Liver (tissue), 9 donors: ENCODE results near the gene OPTC. TPM values are rescaled to one million over a fixed set of nuclear protein-coding genes. Genes with fewer than 3 reads are reported as not detected.

Source experiments
- DNase-seq: peaks from one replicate; pipeline ENCODE4 v3.0.0-alpha.2; 2017; ENCODE audit warnings: low spot score
- H3K27ac ChIP-seq, 2 donors: one replicate each; pipeline ENCODE4 v1.7.0; 2013; ENCODE audit warnings: inconsistent platforms in 2 of 2, low read length in 2 of 2, control low read depth in 1 of 2, low read depth in 1 of 2, mild to moderate bottlenecking in 1 of 2
- H3K27me3 ChIP-seq, 4 donors: one replicate each; pipeline versions ENCODE4 v1.6.1 to v1.7.0; 2013; ENCODE audit warnings: low read length in 3 of 4, inconsistent platforms in 1 of 4, mild to moderate bottlenecking in 1 of 4, moderate library complexity in 1 of 4; ENCODE audit not compliant: control insufficient read depth in 4 of 4, insufficient read depth in 4 of 4
- H3K36me3 ChIP-seq, 4 donors: one replicate each; pipeline versions ENCODE4 v1.6.1 to v1.7.0; 2013; ENCODE audit warnings: low read length in 3 of 4, mild to moderate bottlenecking in 3 of 4, low read depth in 1 of 4, moderate library complexity in 1 of 4; ENCODE audit not compliant: control insufficient read depth in 4 of 4, insufficient read depth in 3 of 4
- H3K4me1 ChIP-seq, 4 donors: one replicate each; pipeline versions ENCODE4 v1.6.1 to v1.7.0; 2013; ENCODE audit warnings: low read length in 3 of 4, mild to moderate bottlenecking in 3 of 4, moderate library complexity in 1 of 4; ENCODE audit not compliant: control insufficient read depth in 4 of 4, insufficient read depth in 4 of 4
- H3K4me3 ChIP-seq, 3 donors: one replicate each; pipeline versions ENCODE4 v1.6.1 to v1.7.0; 2013; ENCODE audit warnings: low read length in 3 of 3, control low read depth in 1 of 3, low read depth in 1 of 3, mild to moderate bottlenecking in 1 of 3
- H3K9ac ChIP-seq, 2 donors: one replicate each; pipeline ENCODE4 v1.7.0; 2013; ENCODE audit warnings: low read length in 2 of 2, mild to moderate bottlenecking in 2 of 2, moderate library complexity in 2 of 2, control low read depth in 1 of 2, low read depth in 1 of 2
- H3K9me3 ChIP-seq, 4 donors: one replicate each; pipeline versions ENCODE4 v1.6.1 to v1.7.0; 2013; ENCODE audit warnings: low read length in 3 of 4; ENCODE audit not compliant: control insufficient read depth in 4 of 4
- FOXA1 ChIP-seq: IDR thresholded peaks from 2 replicates; pipeline ENCODE4 v1.6.1; 2016; ENCODE audit warnings: antibody characterized with exemption
- GABPA ChIP-seq, 2 donors: IDR thresholded peaks in 1 of 2; conservative IDR thresholded peaks in 1 of 2; 2 replicates each; pipeline ENCODE4 v1.6.1; 2016; ENCODE audit warnings: antibody characterized with exemption in 2 of 2, mild to moderate bottlenecking in 1 of 2, moderate library complexity in 1 of 2
- HNF4G ChIP-seq: IDR thresholded peaks from 2 replicates; pipeline ENCODE4 v1.6.1; 2016; ENCODE audit warnings: antibody characterized with exemption
- JUND ChIP-seq, 2 donors: IDR thresholded peaks; 2 replicates each; pipeline ENCODE4 v1.6.1; 2016; ENCODE audit warnings: antibody characterized with exemption in 2 of 2
- NR2F2 ChIP-seq: IDR thresholded peaks from 2 replicates; pipeline ENCODE4 v1.6.1; 2016; ENCODE audit warnings: antibody characterized with exemption
- RAD21 ChIP-seq, 2 donors: IDR thresholded peaks; 2 replicates each; pipeline ENCODE4 v1.6.1; 2016; ENCODE audit warnings: antibody characterized with exemption in 2 of 2, mild to moderate bottlenecking in 2 of 2
- SP1 ChIP-seq: IDR thresholded peaks from 2 replicates; pipeline ENCODE4 v1.6.1; 2018; ENCODE audit warnings: antibody characterized with exemption, mild to moderate bottlenecking
- TAF1 ChIP-seq: conservative IDR thresholded peaks from 2 replicates; pipeline ENCODE4 v1.6.1; 2016; ENCODE audit warnings: antibody characterized with exemption, mild to moderate bottlenecking
- YY1 ChIP-seq: IDR thresholded peaks from 2 replicates; pipeline ENCODE4 v1.6.1; 2016; ENCODE audit warnings: antibody characterized with exemption, mild to moderate bottlenecking
- WGBS: extraction: QIAGEN DNeasy Blood & Tissue Kit; methylation state at CpG from one replicate; pipeline ENCODE4 v1.1.7; 2013; 5-methylcytosine and 5-hydroxymethylcytosine counted together
- polyA plus RNA-seq, 2 donors: library from polyadenylated mRNA; stranded (reverse) in 1 of 2; unstranded in 1 of 2; fragments of 200-250 nt in 1 of 2; fragments of >200 nt in 1 of 2; fragmentation: Nextera tagmentation in 1 of 2; extraction: Ambion mirVana in 1 of 2; gene quantifications; one replicate each; pipeline versions ENCODE4 v1.2.1 to v1.2.3, GENCODE V29; 2013 to 2015
- total RNA-seq, 2 donors: library from RNA; depleted of rRNA; stranded (reverse); fragments of >200 nt; gene quantifications; one replicate each; pipeline ENCODE4 v1.2.3, GENCODE V29; 2014
- TF ChIP-seq, protein P1 (sequence below): IDR thresholded peaks from 2 replicates; pipeline ENCODE4 v1.6.1; 2016; ENCODE audit warnings: antibody characterized with exemption, mild to moderate bottlenecking
- TF ChIP-seq, protein P2 (sequence below): IDR thresholded peaks from 2 replicates; pipeline ENCODE4 v1.6.1; 2016; ENCODE audit warnings: antibody characterized with exemption
- TF ChIP-seq, protein P3 (sequence below): IDR thresholded peaks from 2 replicates; pipeline ENCODE4 v1.6.1; 2016; ENCODE audit warnings: antibody characterized with exemption
- TF ChIP-seq, protein P4 (sequence below): IDR thresholded peaks from 2 replicates; pipeline ENCODE4 v1.6.1; 2016; ENCODE audit warnings: antibody characterized with exemption
- donor health status: healthy.
- donor health status: healthy.
- donor health status: healthy.
- donor health status: healthy.
- donor health status: healthy.

Gene OPTC
- total and polyA plus RNA-seq, 4 donors: not detected

DNA sequence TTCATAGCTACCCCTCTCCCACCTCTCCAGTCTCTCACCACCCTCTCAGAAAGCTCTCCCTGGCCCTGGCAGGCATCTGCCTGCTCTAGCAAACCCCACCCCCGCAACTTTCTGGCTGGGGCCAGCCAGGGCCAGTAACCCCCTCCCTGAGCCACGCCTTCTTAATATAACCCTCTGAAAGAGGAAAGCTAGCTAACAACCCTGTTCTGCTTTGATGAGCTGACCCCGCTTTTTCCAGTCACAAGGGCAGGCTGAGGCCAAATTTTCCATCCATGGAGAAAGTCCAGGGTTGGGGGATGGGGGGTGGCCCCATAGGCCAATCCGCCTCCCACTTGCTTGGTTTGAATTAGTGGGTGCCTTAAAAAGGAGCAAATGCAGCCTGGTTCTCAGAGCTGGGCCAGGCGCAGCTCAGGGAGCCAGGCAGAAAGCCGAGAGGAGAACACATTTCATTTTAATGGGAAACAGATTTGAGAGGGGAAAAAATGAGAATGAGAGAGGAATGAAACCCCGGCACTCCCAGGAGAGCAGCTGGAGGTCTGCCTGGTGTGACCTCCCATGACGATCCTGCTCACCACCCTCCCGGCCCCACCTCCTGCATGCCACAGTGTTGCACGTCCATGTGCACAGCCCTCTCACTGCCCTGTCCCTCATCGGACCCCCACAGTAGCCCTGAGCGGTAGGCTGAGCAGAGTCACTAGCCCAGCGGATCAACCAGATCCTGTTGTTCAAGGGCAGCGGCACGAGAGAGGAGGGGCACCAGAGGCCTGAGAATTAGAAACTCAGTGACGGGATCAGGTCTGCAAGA lies 62.3 kb downstream of the OPTC start (continued):
- TF ChIP-seq, protein P1, sequence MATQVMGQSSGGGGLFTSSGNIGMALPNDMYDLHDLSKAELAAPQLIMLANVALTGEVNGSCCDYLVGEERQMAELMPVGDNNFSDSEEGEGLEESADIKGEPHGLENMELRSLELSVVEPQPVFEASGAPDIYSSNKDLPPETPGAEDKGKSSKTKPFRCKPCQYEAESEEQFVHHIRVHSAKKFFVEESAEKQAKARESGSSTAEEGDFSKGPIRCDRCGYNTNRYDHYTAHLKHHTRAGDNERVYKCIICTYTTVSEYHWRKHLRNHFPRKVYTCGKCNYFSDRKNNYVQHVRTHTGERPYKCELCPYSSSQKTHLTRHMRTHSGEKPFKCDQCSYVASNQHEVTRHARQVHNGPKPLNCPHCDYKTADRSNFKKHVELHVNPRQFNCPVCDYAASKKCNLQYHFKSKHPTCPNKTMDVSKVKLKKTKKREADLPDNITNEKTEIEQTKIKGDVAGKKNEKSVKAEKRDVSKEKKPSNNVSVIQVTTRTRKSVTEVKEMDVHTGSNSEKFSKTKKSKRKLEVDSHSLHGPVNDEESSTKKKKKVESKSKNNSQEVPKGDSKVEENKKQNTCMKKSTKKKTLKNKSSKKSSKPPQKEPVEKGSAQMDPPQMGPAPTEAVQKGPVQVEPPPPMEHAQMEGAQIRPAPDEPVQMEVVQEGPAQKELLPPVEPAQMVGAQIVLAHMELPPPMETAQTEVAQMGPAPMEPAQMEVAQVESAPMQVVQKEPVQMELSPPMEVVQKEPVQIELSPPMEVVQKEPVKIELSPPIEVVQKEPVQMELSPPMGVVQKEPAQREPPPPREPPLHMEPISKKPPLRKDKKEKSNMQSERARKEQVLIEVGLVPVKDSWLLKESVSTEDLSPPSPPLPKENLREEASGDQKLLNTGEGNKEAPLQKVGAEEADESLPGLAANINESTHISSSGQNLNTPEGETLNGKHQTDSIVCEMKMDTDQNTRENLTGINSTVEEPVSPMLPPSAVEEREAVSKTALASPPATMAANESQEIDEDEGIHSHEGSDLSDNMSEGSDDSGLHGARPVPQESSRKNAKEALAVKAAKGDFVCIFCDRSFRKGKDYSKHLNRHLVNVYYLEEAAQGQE: no peak
- no peak for TF ChIP-seq JUND (IDR thresholded peaks at IDR 0.05)
- TF ChIP-seq, protein P2, sequence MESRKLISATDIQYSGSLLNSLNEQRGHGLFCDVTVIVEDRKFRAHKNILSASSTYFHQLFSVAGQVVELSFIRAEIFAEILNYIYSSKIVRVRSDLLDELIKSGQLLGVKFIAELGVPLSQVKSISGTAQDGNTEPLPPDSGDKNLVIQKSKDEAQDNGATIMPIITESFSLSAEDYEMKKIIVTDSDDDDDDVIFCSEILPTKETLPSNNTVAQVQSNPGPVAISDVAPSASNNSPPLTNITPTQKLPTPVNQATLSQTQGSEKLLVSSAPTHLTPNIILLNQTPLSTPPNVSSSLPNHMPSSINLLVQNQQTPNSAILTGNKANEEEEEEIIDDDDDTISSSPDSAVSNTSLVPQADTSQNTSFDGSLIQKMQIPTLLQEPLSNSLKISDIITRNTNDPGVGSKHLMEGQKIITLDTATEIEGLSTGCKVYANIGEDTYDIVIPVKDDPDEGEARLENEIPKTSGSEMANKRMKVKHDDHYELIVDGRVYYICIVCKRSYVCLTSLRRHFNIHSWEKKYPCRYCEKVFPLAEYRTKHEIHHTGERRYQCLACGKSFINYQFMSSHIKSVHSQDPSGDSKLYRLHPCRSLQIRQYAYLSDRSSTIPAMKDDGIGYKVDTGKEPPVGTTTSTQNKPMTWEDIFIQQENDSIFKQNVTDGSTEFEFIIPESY: no peak
- no peak for TF ChIP-seq SP1
- no peak for TF ChIP-seq GABPA (IDR thresholded peaks at IDR 0.05 in 1 of 2, conservative IDR thresholded peaks at IDR 0.05 in 1 of 2)
- no peak for TF ChIP-seq RAD21 (IDR thresholded peaks at IDR 0.05)

DNA sequence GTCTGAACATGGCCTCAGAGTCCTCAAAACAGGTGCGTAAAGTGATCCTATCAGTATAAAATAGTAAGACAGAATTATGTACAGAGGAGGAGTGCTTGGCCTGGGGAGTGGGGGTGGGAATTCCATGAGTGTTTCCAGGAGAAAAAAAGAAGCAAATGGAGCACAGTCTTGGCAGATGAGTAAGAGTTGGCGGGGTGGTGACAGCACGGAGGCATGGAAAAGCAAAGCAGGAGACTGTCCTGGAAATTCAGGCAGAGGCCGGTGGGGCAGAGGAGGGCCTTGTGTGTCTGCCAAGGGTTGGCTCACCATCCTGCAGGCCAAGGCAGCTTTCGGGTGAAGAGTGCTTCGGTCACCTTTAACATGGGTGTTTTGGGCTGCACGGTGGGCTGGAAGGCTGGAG lies 63.4 kb downstream of the OPTC start:
- Histone ChIP-seq H3K4me1 (no peaks in the 10 kb centered on the region), H3K36me3 (no peaks in the 10 kb centered on the region), H3K9ac (no peak overlapping the region), H3K4me3 (no peak overlapping the region), H3K27me3 (no peaks in the 10 kb centered on the region), H3K27ac (no peak overlapping the region), H3K9me3 (no peaks in the 10 kb centered on the region)
- no peak for DNase-seq
- WGBS: 94% methylated on average over 7 of the region's 7 CpGs
- TF ChIP-seq HNF4G (no peak), FOXA1 (no peak)
- TF ChIP-seq, protein P3, sequence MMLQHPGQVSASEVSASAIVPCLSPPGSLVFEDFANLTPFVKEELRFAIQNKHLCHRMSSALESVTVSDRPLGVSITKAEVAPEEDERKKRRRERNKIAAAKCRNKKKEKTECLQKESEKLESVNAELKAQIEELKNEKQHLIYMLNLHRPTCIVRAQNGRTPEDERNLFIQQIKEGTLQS: no peak

DNA sequence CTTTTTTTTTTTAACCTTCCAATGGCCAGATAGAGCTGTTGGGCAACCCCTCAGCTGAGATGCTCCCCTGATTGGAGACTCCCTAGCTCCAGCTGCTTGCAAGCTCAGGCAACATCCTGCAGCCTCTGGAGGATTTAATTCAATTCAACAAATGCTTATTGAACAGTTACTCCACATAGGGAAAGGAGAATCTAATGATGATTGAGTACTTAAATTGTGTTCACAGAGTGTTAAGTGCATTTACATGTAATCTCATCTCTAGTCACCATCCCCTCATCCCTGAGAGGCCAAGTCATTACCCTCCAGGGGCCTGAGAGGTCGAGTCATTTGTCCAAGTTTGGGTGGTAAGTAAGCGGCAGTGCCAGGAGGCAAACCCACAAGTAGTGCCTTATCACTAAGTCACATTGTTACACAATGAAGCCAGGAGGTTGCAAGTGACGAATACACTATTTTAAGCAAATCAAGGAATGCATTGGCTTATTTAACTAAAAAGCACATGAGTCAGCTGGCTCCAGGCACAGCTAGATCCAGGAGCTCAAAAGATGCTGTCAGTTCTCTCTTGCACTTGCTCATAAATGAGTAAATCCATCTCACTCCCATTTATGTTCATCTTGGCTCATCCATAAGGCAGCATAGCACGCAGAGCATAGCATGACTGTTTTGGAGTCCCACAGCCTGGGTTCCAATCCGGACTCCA lies 64.3 kb downstream of the OPTC start:
- H3K27me3 ChIP-seq: no peaks in the 10 kb centered on the region
- 74% methylated on average over 5 of the region's 5 CpGs for WGBS
- no peaks in the 10 kb centered on the region for H3K4me1 ChIP-seq
- H3K36me3 ChIP-seq: no peaks in the 10 kb centered on the region
- H3K9me3 ChIP-seq: no peaks in the 10 kb centered on the region
- no peak for DNase-seq
- TF ChIP-seq RAD21 (IDR thresholded peaks at IDR 0.05): no peak
- peak; percentile 37 for TF ChIP-seq NR2F2
- TF ChIP-seq GABPA (IDR thresholded peaks at IDR 0.05 in 1 of 2, conservative IDR thresholded peaks at IDR 0.05 in 1 of 2): no peak
- TF ChIP-seq, protein P4, sequence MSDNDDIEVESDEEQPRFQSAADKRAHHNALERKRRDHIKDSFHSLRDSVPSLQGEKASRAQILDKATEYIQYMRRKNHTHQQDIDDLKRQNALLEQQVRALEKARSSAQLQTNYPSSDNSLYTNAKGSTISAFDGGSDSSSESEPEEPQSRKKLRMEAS: no peak
- no peak for TF ChIP-seq TAF1
- no peak for TF ChIP-seq SP1
- no peak for TF ChIP-seq YY1
- no peak for TF ChIP-seq JUND (IDR thresholded peaks at IDR 0.05)
- H3K9ac ChIP-seq: no peak overlapping the region
- H3K27ac ChIP-seq: no peak overlapping the region
- H3K4me3 ChIP-seq: no peak overlapping the region

Other genes with a start within 250 kb of the OPTC start
- gene BTG2, start 188.6 kb upstream of the OPTC start, total RNA-seq: 10 to 100 TPM in 1 of 2 donors, 1 to 10 TPM in 1; 4.7 to 52.5 TPM
- 1 to 10 TPM; 3.8 to 4.9 TPM for gene BTG2, start 188.6 kb upstream of the OPTC start, polyA plus RNA-seq
- gene FMOD, start 143.0 kb upstream of the OPTC start, total RNA-seq: 1 to 10 TPM; 2.1 to 2.7 TPM
- gene FMOD, start 143.0 kb upstream of the OPTC start, polyA plus RNA-seq: 1 to 10 TPM; 1.0 to 7.0 TPM
- gene PRELP, start 18.3 kb upstream of the OPTC start, total RNA-seq: 1 to 10 TPM in 1 of 2 donors, under 1 TPM in 1; 0.09 to 2.3 TPM
- 1 to 10 TPM; 4.9 to 5.8 TPM for gene PRELP, start 18.3 kb upstream of the OPTC start, polyA plus RNA-seq
- 10 to 100 TPM; 38.6 to 43.6 TPM for gene ATP2B4, start 132.7 kb downstream of the OPTC start, total RNA-seq
- gene ATP2B4, start 132.7 kb downstream of the OPTC start, polyA plus RNA-seq: 10 to 100 TPM in 1 of 2 donors, 1 to 10 TPM in 1; 9.6 to 30.6 TPM